DOHH2 (cell line): ENCODE results near the gene BROX.

Experiments used
- EZH2phosphoT487 ChIP-seq: fragments of 200-600 bp; sonication (generic); IDR thresholded peaks from 2 replicates; pipeline ENCODE4 v1.6.1; 2017; ENCODE audit warnings: borderline replicate concordance, mild to moderate bottlenecking, antibody characterized with exemption, low read length, moderate library complexity, mixed read lengths
- TF ChIP-seq, protein P1 (sequence below): fragments of 200-600 bp; sonication (generic); IDR thresholded peaks from one replicate; pipeline ENCODE4 v1.5.1; 2014; ENCODE audit warnings: antibody characterized with exemption, mild to moderate bottlenecking, low read depth, low read length; ENCODE audit not compliant: poor library complexity, severe bottlenecking

DNA sequence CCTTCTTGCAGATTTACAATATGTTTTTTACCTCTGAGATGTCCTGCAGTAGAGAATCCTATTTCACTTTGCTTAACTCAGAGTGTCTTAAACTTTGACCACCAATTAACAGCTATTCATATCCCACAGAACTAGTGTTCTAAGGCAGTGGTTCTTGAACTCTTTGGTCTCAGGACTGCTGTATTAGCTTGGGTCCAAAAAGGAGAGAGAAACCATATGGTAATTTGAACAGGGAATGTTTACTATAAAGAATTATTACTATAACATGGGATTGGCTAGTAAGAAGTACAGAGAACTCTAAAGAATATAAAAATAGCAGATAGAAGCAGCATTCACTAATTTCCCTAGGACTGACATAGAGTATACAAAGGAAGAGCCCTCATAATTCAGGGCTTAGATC is 56.2 kb downstream of the BROX start:
- TF ChIP-seq, protein P1, sequence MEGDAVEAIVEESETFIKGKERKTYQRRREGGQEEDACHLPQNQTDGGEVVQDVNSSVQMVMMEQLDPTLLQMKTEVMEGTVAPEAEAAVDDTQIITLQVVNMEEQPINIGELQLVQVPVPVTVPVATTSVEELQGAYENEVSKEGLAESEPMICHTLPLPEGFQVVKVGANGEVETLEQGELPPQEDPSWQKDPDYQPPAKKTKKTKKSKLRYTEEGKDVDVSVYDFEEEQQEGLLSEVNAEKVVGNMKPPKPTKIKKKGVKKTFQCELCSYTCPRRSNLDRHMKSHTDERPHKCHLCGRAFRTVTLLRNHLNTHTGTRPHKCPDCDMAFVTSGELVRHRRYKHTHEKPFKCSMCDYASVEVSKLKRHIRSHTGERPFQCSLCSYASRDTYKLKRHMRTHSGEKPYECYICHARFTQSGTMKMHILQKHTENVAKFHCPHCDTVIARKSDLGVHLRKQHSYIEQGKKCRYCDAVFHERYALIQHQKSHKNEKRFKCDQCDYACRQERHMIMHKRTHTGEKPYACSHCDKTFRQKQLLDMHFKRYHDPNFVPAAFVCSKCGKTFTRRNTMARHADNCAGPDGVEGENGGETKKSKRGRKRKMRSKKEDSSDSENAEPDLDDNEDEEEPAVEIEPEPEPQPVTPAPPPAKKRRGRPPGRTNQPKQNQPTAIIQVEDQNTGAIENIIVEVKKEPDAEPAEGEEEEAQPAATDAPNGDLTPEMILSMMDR: no peak
- no peak for TF ChIP-seq EZH2phosphoT487
